ENCODE data around the gene SHF.

SHF gene

GRCh38 chr15:45185069-45185779, 2.5 kb downstream of the SHF start:
- H3K4me3 ChIP-seq (ENCODE audit: low read depth, low read length): no peak overlapping the region
- in situ Hi-C loops (cut with HindIII; ENCODE audit: low sequenced_read_pairs): no loop called here
- no peak for TF ChIP-seq CTCF (IDR thresholded peaks at IDR 0.05; ENCODE audit: low read depth, low read length, missing control alignments)
- DNase-seq (ENCODE audit: low read depth): no peak

GRCh38 chr15:45184562-45185041, 3.2 kb downstream of the SHF start:
- no peak overlapping the region for H3K4me3 ChIP-seq (ENCODE audit: low read depth, low read length)
- in situ Hi-C loops (cut with HindIII; ENCODE audit: low sequenced_read_pairs): no loop called here
- no peak for TF ChIP-seq CTCF (IDR thresholded peaks at IDR 0.05; ENCODE audit: low read depth, low read length, missing control alignments)
- no peak for DNase-seq (ENCODE audit: low read depth)

- in situ Hi-C loops (cut with HindIII; ENCODE audit: low sequenced_read_pairs): no loop called here
- no peak overlapping the region for H3K4me3 ChIP-seq (ENCODE audit: low read depth, low read length)
- no peak for TF ChIP-seq CTCF (IDR thresholded peaks at IDR 0.05; ENCODE audit: low read depth, low read length, missing control alignments)
These were observed 4.3 kb downstream of the SHF start for GRCh38 chr15:45183511-45183910.

GRCh38 chr15:45182996-45183395, 4.8 kb downstream of the SHF start:
- DNase-seq (ENCODE audit: low read depth): no peak
- TF ChIP-seq CTCF (IDR thresholded peaks at IDR 0.05; ENCODE audit: low read depth, low read length, missing control alignments): no peak
- H3K4me3 ChIP-seq (ENCODE audit: low read depth, low read length): no peak overlapping the region
- in situ Hi-C loops (cut with HindIII; ENCODE audit: low sequenced_read_pairs): no loop called here

More at GRCh38 chr15:45183511-45183910, 4.3 kb downstream of the SHF start:
- DNase-seq (ENCODE audit: low read depth): no peak

- DNase-seq (ENCODE audit: low read depth): no peak
- TF ChIP-seq CTCF (IDR thresholded peaks at IDR 0.05; ENCODE audit: low read depth, low read length, missing control alignments): no peak
- H3K4me3 ChIP-seq (ENCODE audit: low read depth, low read length): no peak overlapping the region
- in situ Hi-C loops (cut with HindIII; ENCODE audit: low sequenced_read_pairs): no loop called here
These were observed 6.1 kb downstream of the SHF start for GRCh38 chr15:45181491-45182285.

GRCh38 chr15:45180648-45181436, 6.9 kb downstream of the SHF start:
- in situ Hi-C loops (cut with HindIII; ENCODE audit: low sequenced_read_pairs): no loop called here
- TF ChIP-seq CTCF (IDR thresholded peaks at IDR 0.05; ENCODE audit: low read depth, low read length, missing control alignments): no peak

More at GRCh38 chr15:45180648-45181436, 6.9 kb downstream of the SHF start:
- no peak for DNase-seq (ENCODE audit: low read depth)
- no peak overlapping the region for H3K4me3 ChIP-seq (ENCODE audit: low read depth, low read length)
